Mucosa of descending colon (tissue), 3 donors: ENCODE results near the gene CARMIL1. TPM values are rescaled to one million over a fixed set of nuclear protein-coding genes. Genes with fewer than 3 reads are reported as not detected.

Experiments
- ATAC-seq: fragments of 200-7000 bp; cut with Tn5 transposase; one replicate; pipeline ENCODE4 v1.9.1; 2020; ENCODE audit warnings: mild to moderate bottlenecking, moderate library complexity
- DNase-seq, 3 donors: peaks; one replicate each; pipeline ENCODE4 v3.0.0-alpha.2; 2020
- H3K36me3 ChIP-seq: fragments of 200-600 bp; one replicate; pipeline ENCODE4 v1.8.0; 2021; ENCODE audit warnings: low read depth, mild to moderate bottlenecking
- H3K4me1 ChIP-seq: fragments of 200-600 bp; one replicate; pipeline ENCODE4 v1.8.0; 2021; ENCODE audit warnings: low read depth, mild to moderate bottlenecking
- H3K4me3 ChIP-seq: fragments of 200-600 bp; one replicate; pipeline ENCODE4 v1.8.0; 2021; ENCODE audit warnings: mild to moderate bottlenecking
- H3K9me3 ChIP-seq: fragments of 200-600 bp; one replicate; pipeline ENCODE4 v1.8.0; 2021; ENCODE audit warnings: mild to moderate bottlenecking
- intact Hi-C, 2 donors: fragments of 100-400 bp; cut with DNase I in 1 of 2; cut with micrococcal nuclease in 1 of 2; formaldehyde crosslinking; loops; one replicate each; pipeline versions ENCODE4 v1.11.0 to v1.11.1; 2022; cut with DNase I, micrococcal nuclease
- total RNA-seq, 3 donors: library from RNA; stranded (reverse); fragmentation: NEBNext Ultra II Directional in 2 of 3; extraction: Animal tissue kit (Norgen Biotek cat#: 25700) in 2 of 3; gene quantifications; one replicate each; pipeline versions ENCODE4 v1.2.1 to v1.2.4, GENCODE V29; 2021 to 2023
- TF ChIP-seq, protein P1 (sequence below): fragments of 200-600 bp; IDR thresholded peaks from one replicate; pipeline ENCODE4 v1.8.0; 2022; ENCODE audit warnings: antibody characterized with exemption, mild to moderate bottlenecking
- donor health status: DM: no; HTN: no; CAD: no; lungs with moderate emphysema.
- donor health status: DM: no; HTN: no; CAD: no.
- donor health status: DM: no; HTN: yes; CAD: no.

CARMIL1 gene
- total RNA-seq, 3 donors from 2014 or later = 21.8 to 61.0 (median 44.8) TPM

GRCh38 chr6:25655723-25656122, 376.5 kb downstream of the CARMIL1 start:
- intact Hi-C loops = no loop called here
- Histone ChIP-seq H3K4me3 (no peak overlapping the region), H3K9me3 (no peaks in the 10 kb centered on the region), H3K4me1 (no peaks in the 10 kb centered on the region), H3K36me3 (no peaks in the 10 kb centered on the region)
- ATAC-seq = no peak
- TF ChIP-seq, protein P1, sequence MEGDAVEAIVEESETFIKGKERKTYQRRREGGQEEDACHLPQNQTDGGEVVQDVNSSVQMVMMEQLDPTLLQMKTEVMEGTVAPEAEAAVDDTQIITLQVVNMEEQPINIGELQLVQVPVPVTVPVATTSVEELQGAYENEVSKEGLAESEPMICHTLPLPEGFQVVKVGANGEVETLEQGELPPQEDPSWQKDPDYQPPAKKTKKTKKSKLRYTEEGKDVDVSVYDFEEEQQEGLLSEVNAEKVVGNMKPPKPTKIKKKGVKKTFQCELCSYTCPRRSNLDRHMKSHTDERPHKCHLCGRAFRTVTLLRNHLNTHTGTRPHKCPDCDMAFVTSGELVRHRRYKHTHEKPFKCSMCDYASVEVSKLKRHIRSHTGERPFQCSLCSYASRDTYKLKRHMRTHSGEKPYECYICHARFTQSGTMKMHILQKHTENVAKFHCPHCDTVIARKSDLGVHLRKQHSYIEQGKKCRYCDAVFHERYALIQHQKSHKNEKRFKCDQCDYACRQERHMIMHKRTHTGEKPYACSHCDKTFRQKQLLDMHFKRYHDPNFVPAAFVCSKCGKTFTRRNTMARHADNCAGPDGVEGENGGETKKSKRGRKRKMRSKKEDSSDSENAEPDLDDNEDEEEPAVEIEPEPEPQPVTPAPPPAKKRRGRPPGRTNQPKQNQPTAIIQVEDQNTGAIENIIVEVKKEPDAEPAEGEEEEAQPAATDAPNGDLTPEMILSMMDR = no peak
- DNase-seq = no peak

GRCh38 chr6:25659633-25660368, 380.6 kb downstream of the CARMIL1 start:
- H3K4me1 ChIP-seq = no peaks in the 10 kb centered on the region
- no peaks in the 10 kb centered on the region for H3K9me3 ChIP-seq
- no peaks in the 10 kb centered on the region for H3K36me3 ChIP-seq
- intact Hi-C loops = no loop called here
- ATAC-seq = no peak
- H3K4me3 ChIP-seq = no peak overlapping the region
- TF ChIP-seq, protein P1 = no peak
- no peak for DNase-seq

GRCh38 chr6:25660512-25660911, 381.3 kb downstream of the CARMIL1 start:
- intact Hi-C loops = no loop called here
- H3K4me3 ChIP-seq = no peak overlapping the region
- H3K4me1 ChIP-seq = no peaks in the 10 kb centered on the region
- H3K36me3 ChIP-seq = no peaks in the 10 kb centered on the region
- TF ChIP-seq, protein P1 = no peak
- no peaks in the 10 kb centered on the region for H3K9me3 ChIP-seq
- no peak for DNase-seq
- ATAC-seq = peak; percentile 32

GRCh38 chr6:25661129-25661779, 382.1 kb downstream of the CARMIL1 start:
- Histone ChIP-seq H3K9me3 (no peaks in the 10 kb centered on the region), H3K36me3 (no peaks in the 10 kb centered on the region), H3K4me1 (no peaks in the 10 kb centered on the region), H3K4me3 (no peak overlapping the region)
- ATAC-seq (no peak), DNase-seq (no peak)
- intact Hi-C loops = no loop called here
- TF ChIP-seq, protein P1 = no peak

DNA sequence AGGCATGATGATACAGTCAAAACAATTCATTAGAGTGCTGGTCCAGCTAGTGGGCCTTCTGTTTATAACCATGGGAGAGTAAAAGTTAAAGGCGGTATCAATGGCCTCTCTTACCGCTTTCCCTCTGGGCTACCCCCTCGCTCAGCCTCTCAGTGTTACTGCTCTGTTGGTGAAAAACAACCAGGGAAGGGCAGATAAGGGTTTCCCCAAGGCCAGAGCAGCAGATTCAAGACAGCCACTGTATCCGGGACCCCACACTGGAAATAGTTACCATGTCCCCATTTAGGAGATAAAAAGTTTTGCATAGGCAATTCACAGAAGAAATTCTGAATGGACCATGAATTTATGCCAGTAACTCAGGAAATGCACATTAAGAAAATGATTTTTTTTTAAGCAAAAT, 386.3 kb downstream of the CARMIL1 start:
- intact Hi-C loops = no loop called here
- Histone ChIP-seq H3K4me3 (no peak overlapping the region), H3K9me3 (no peaks in the 10 kb centered on the region), H3K4me1 (no peaks in the 10 kb centered on the region), H3K36me3 (no peaks in the 10 kb centered on the region)
- TF ChIP-seq, protein P1 = no peak
- DNase-seq = no peak
- ATAC-seq = no peak
